Thymus (tissue), 11 donors: Measurements from ENCODE around the gene NRL. TPM values are rescaled to one million over a fixed set of nuclear protein-coding genes. Genes with fewer than 3 reads are reported as not detected.

Experiments used
- DNase-seq, 9 donors: peaks; one replicate each; pipeline ENCODE4 v3.0.0-alpha.2; 2013; ENCODE audit warnings: low spot score in 9 of 9, low read depth in 6 of 9, missing footprints in 1 of 9
- H3K27ac ChIP-seq, 2 donors: one replicate each; pipeline ENCODE4 v1.5.1; 2013; ENCODE audit warnings: control low read depth in 1 of 2, low read depth in 1 of 2, low read length in 1 of 2, mild to moderate bottlenecking in 1 of 2, moderate library complexity in 1 of 2
- H3K27me3 ChIP-seq, 2 donors: one replicate each; pipeline ENCODE4 v1.5.1; 2013; ENCODE audit warnings: low read length in 1 of 2; ENCODE audit not compliant: control insufficient read depth in 2 of 2, insufficient read depth in 1 of 2
- H3K36me3 ChIP-seq, 2 donors: one replicate each; pipeline ENCODE4 v1.5.1; 2013; ENCODE audit warnings: low read length in 1 of 2, mild to moderate bottlenecking in 1 of 2, moderate library complexity in 1 of 2; ENCODE audit not compliant: control insufficient read depth in 2 of 2, insufficient read depth in 2 of 2
- H3K4me1 ChIP-seq, 2 donors: one replicate each; pipeline ENCODE4 v1.5.1; 2013; ENCODE audit warnings: low read length in 2 of 2; ENCODE audit not compliant: control insufficient read depth in 2 of 2, insufficient read depth in 2 of 2
- H3K4me3 ChIP-seq, 2 donors: one replicate each; pipeline ENCODE4 v1.5.1; 2013; ENCODE audit warnings: low read length in 2 of 2, control low read depth in 1 of 2, mild to moderate bottlenecking in 1 of 2
- H3K9me3 ChIP-seq, 2 donors: one replicate each; pipeline ENCODE4 v1.5.1; 2013; ENCODE audit warnings: low read length in 1 of 2, mild to moderate bottlenecking in 1 of 2; ENCODE audit not compliant: control insufficient read depth in 2 of 2, insufficient read depth in 1 of 2
- WGBS: extraction: QIAGEN DNeasy Blood & Tissue Kit; methylation state at CpG from one replicate; pipeline ENCODE4 v1.1.7; 2013; 5-methylcytosine and 5-hydroxymethylcytosine counted together
- polyA plus RNA-seq: library from polyadenylated mRNA; stranded (reverse); fragments of 200-250 nt; gene quantifications from one replicate; pipeline ENCODE4 v1.2.3, GENCODE V29; 2013
- total RNA-seq: library from RNA; stranded (reverse); fragments of 120-200 nt; gene quantifications from one replicate; pipeline ENCODE4 v1.2.4, GENCODE V29; 2013
- donor health status: healthy.

The NRL gene
- total and polyA plus RNA-seq, 2 donors: 3.4 to 4.7 TPM

- no peak for DNase-seq
- no peaks in the 10 kb centered on the region for H3K9me3 ChIP-seq
- H3K4me3 ChIP-seq: no peak overlapping the region
- H3K27ac ChIP-seq: no peak overlapping the region
- H3K27me3 ChIP-seq: no peaks in the 10 kb centered on the region
- peaks cover 78 to 81% of the 10 kb centered on the region in 2 donors for H3K36me3 ChIP-seq
- peaks cover 0 to under 1% of the 10 kb centered on the region in 2 donors for H3K4me1 ChIP-seq
- WGBS: 99% methylated on average over 10 of the region's 10 CpGs
These were observed 40.4 kb upstream of the NRL start for GRCh38 chr14:24155100-24155499.

- Histone ChIP-seq H3K4me1 (peaks cover 10 to 11% of the 10 kb centered on the region in 2 donors), H3K27ac (no peak overlapping the region), H3K4me3 (no peak overlapping the region), H3K27me3 (no peaks in the 10 kb centered on the region), H3K36me3 (peaks cover 62 to 69% of the 10 kb centered on the region in 2 donors), H3K9me3 (no peaks in the 10 kb centered on the region)
- DNase-seq: no peak
- 98% methylated on average over 16 of the region's 16 CpGs for WGBS
These were observed 36.8 kb upstream of the NRL start for GRCh38 chr14:24151404-24152080.

GRCh38 chr14:24150993-24151392, 36.2 kb upstream of the NRL start:
- WGBS: 97% methylated on average over 9 of the region's 9 CpGs
- Histone ChIP-seq H3K4me3 (no peak overlapping the region), H3K27me3 (no peaks in the 10 kb centered on the region), H3K36me3 (peaks cover 57 to 65% of the 10 kb centered on the region in 2 donors), H3K27ac (no peak overlapping the region), H3K9me3 (no peaks in the 10 kb centered on the region), H3K4me1 (peaks cover 12 to 14% of the 10 kb centered on the region in 2 donors)
- no peak for DNase-seq

- Histone ChIP-seq H3K4me1 (peaks cover 16 to 18% of the 10 kb centered on the region in 2 donors), H3K36me3 (peaks cover 53 to 61% of the 10 kb centered on the region in 2 donors), H3K27me3 (no peaks in the 10 kb centered on the region), H3K9me3 (no peaks in the 10 kb centered on the region), H3K4me3 (no peak overlapping the region), H3K27ac (no peak overlapping the region)
- DNase-seq: no peak
- WGBS: 99% methylated on average over 9 of the region's 9 CpGs
These were observed 35.8 kb upstream of the NRL start for GRCh38 chr14:24150567-24150966.

GRCh38 chr14:24150061-24150460, 35.3 kb upstream of the NRL start:
- Histone ChIP-seq H3K4me1 (peaks cover 21 to 23% of the 10 kb centered on the region in 2 donors), H3K27ac (no peak overlapping the region), H3K36me3 (peaks cover 48 to 59% of the 10 kb centered on the region in 2 donors), H3K27me3 (no peaks in the 10 kb centered on the region), H3K9me3 (no peaks in the 10 kb centered on the region), H3K4me3 (no peak overlapping the region)
- WGBS: 98% methylated on average over 9 of the region's 9 CpGs
- DNase-seq: no peak

- no peak for DNase-seq
- no peak overlapping the region for H3K4me3 ChIP-seq
- no peaks in the 10 kb centered on the region for H3K9me3 ChIP-seq
- no peaks in the 10 kb centered on the region for H3K27me3 ChIP-seq
- peaks cover 22 to 27% of the 10 kb centered on the region in 2 donors for H3K4me1 ChIP-seq
- peaks cover 41 to 58% of the 10 kb centered on the region in 2 donors for H3K36me3 ChIP-seq
- H3K27ac ChIP-seq: no peak overlapping the region
- WGBS: 98% methylated on average over 3 of the region's 3 CpGs
These were observed 34.7 kb upstream of the NRL start for GRCh38 chr14:24149302-24149969.

GRCh38 chr14:24147761-24148428, 33.1 kb upstream of the NRL start:
- H3K4me3 ChIP-seq: peak overlapping the region; percentile 78 to 90
- H3K36me3 ChIP-seq: peaks cover 46 to 68% of the 10 kb centered on the region in 2 donors
- H3K4me1 ChIP-seq: peaks cover 22 to 31% of the 10 kb centered on the region in 2 donors
- no peaks in the 10 kb centered on the region for H3K9me3 ChIP-seq
- no peak for DNase-seq
- 10% methylated on average over 29 of the region's 29 CpGs for WGBS
- peak overlapping the region in 1 of 2 donors; percentile 70 for H3K27ac ChIP-seq
- no peaks in the 10 kb centered on the region for H3K27me3 ChIP-seq

GRCh38 chr14:24146978-24147760, 32.4 kb upstream of the NRL start, which contains the start of gene RNF31:
RNF31 (plus strand) TSS chr14:24147498; CDS start chr14:24147699, 201 bp downstream.
- H3K4me1 ChIP-seq: peaks cover 23 to 32% of the 10 kb centered on the region in 2 donors
- H3K36me3 ChIP-seq: peaks cover 42 to 65% of the 10 kb centered on the region in 2 donors
- WGBS: under 1% methylated on average over 57 of the region's 57 CpGs

More at GRCh38 chr14:24146978-24147760, 32.4 kb upstream of the NRL start, which contains the start of gene RNF31:
- H3K27ac ChIP-seq: peak within 1 kb of the TSS; percentile 95 to 98
- DNase-seq: peak; percentile 95 to 99 (median 97)
- H3K9me3 ChIP-seq: no peaks in the 10 kb centered on the region
- no peaks in the 10 kb centered on the region for H3K27me3 ChIP-seq
- H3K4me3 ChIP-seq: peak within 1 kb of the TSS; percentile 78 to 90
